Thoracic aorta (tissue), 2 donors: ENCODE results near the gene RPL36. TPM values are rescaled to one million over a fixed set of nuclear protein-coding genes. Genes with fewer than 3 reads are reported as not detected.
A peak's percentile ranks its signal among the peaks of the same experiment; 100 is the strongest.

Experiments used
- ATAC-seq: fragments of 150-250 bp; one replicate; pipeline ENCODE4 v1.8.0; 2017; ENCODE audit warnings: low read depth; ENCODE audit not compliant: insufficient number of reproducible peaks, low FRiP score
- DNase-seq: peaks from one replicate; pipeline ENCODE4 v3.0.0-alpha.2; 2020; ENCODE audit warnings: low spot score
- H3K27ac ChIP-seq, 2 donors: fragments of 200-600 bp; sonication (generic); 1 replicate in 1 of 2; 2 replicates in 1 of 2; pipeline ENCODE4 v1.5.1; 2016; ENCODE audit warnings: mild to moderate bottlenecking in 2 of 2, moderate library complexity in 2 of 2
- H3K27me3 ChIP-seq: fragments of 200-600 bp; sonication (generic); replicated peaks from 2 replicates; pipeline ENCODE4 v1.6.0; 2016; ENCODE audit warnings: mild to moderate bottlenecking; ENCODE audit not compliant: insufficient read depth
- H3K36me3 ChIP-seq: fragments of 200-600 bp; sonication (generic); one replicate; pipeline ENCODE4 v1.5.1; 2016
- H3K4me1 ChIP-seq, 2 donors: fragments of 200-600 bp; sonication (generic); 1 replicate in 1 of 2; 2 replicates in 1 of 2; pipeline versions ENCODE4 v1.5.1 to v1.6.0; 2016; ENCODE audit warnings: low read depth in 2 of 2, mild to moderate bottlenecking in 1 of 2; ENCODE audit not compliant: control insufficient read depth in 1 of 2
- H3K4me3 ChIP-seq: fragments of 200-600 bp; sonication (generic); 2 replicates; pipeline ENCODE4 v1.5.1; 2016; ENCODE audit warnings: mild to moderate bottlenecking
- H3K9me3 ChIP-seq: fragments of 200-600 bp; sonication (generic); 2 replicates; pipeline ENCODE4 v1.5.1; 2016
- total RNA-seq, 2 donors: library from RNA; depleted of rRNA; stranded (reverse); fragments of >200 nt; gene quantifications; one replicate each; pipeline versions ENCODE4 v1.1.0 to v1.2.3, GENCODE V29; 2016
- TF ChIP-seq, protein P1 (sequence below): fragments of 200-600 bp; sonication (generic); IDR thresholded peaks from one replicate; pipeline ENCODE4 v1.5.1; 2019; ENCODE audit warnings: antibody characterized with exemption

The RPL36 gene
- total RNA-seq, 2 donors from 2014 or later: 274 to 397 TPM

GRCh38 chr19:5665781-5666513, 24.1 kb upstream of the RPL36 start:
- Histone ChIP-seq H3K27ac (no peak overlapping the region), H3K4me1 (no peaks in the 10 kb centered on the region), H3K27me3 (no peaks in the 10 kb centered on the region), H3K4me3 (no peak overlapping the region), H3K9me3 (no peaks in the 10 kb centered on the region), H3K36me3 (peaks cover 79% of the 10 kb centered on the region)
- ATAC-seq: peak; percentile 33
- no peak for DNase-seq
- TF ChIP-seq, protein P1, sequence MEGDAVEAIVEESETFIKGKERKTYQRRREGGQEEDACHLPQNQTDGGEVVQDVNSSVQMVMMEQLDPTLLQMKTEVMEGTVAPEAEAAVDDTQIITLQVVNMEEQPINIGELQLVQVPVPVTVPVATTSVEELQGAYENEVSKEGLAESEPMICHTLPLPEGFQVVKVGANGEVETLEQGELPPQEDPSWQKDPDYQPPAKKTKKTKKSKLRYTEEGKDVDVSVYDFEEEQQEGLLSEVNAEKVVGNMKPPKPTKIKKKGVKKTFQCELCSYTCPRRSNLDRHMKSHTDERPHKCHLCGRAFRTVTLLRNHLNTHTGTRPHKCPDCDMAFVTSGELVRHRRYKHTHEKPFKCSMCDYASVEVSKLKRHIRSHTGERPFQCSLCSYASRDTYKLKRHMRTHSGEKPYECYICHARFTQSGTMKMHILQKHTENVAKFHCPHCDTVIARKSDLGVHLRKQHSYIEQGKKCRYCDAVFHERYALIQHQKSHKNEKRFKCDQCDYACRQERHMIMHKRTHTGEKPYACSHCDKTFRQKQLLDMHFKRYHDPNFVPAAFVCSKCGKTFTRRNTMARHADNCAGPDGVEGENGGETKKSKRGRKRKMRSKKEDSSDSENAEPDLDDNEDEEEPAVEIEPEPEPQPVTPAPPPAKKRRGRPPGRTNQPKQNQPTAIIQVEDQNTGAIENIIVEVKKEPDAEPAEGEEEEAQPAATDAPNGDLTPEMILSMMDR: no peak

DNA sequence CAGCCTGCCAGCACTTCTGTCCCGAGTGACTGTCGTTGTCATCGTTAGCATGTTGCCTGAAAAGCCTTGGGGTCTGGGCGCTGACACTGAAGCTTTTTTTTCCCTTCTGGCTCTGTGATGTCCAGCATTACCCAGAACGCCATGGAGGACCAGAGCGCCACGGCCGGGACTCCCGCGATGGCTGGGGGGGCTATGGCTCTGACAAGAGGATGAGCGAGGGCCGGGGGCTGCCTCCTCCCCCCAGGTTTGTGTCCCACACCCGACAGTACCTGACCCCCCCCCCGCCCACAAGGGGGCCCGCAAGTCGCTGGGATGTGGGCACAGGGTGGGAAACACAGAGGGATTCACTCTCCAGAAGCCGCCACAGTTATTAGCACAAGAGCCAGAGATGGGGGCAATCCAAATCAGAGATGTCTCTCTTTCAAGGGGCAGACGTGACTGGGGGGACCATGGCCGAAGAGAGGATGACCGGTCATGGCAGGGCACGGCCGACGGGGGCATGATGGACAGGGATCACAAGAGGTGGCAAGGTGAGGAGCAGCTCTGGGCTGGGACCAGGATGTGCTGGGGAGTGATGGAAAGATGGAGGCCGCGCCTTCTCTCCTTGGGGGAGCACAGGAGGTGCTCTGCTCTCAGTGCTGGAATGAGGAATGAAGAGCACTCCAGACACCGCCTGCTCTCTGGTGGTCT, 23.0 kb upstream of the RPL36 start:
- ATAC-seq (no peak), DNase-seq (no peak)
- H3K9me3 ChIP-seq: no peaks in the 10 kb centered on the region
- H3K27ac ChIP-seq: no peak overlapping the region
- TF ChIP-seq, protein P1: no peak
- no peak overlapping the region for H3K4me3 ChIP-seq
- H3K4me1 ChIP-seq: no peaks in the 10 kb centered on the region
- H3K27me3 ChIP-seq: no peaks in the 10 kb centered on the region
- peaks cover 68% of the 10 kb centered on the region for H3K36me3 ChIP-seq

- Histone ChIP-seq H3K9me3 (no peaks in the 10 kb centered on the region), H3K4me3 (no peak overlapping the region), H3K36me3 (peaks cover 60% of the 10 kb centered on the region), H3K4me1 (no peaks in the 10 kb centered on the region), H3K27me3 (no peaks in the 10 kb centered on the region), H3K27ac (no peak overlapping the region)
- TF ChIP-seq, protein P1: no peak
- ATAC-seq (no peak), DNase-seq (no peak)
Measured at GRCh38 chr19:5667751-5668271, 22.3 kb upstream of the RPL36 start.

DNA sequence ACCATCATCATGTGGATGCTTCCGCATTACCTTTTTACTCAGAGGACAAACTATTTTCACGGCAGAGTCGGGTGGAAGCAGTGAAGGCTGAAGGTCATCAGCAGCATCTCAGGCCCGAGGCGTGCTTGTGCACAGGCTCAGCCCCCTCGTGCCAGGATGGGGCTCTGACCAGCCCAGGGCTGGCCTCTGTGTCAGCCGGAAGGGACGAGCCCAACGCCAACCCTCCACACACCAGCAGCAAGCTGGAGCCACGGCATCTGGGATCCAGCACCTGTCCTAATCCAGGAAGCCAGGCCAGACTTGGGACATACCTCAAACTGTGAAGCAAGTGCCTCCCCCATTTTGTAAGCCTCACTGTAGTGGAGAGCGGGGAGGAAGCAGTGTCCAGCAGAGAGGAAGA, 20.9 kb upstream of the RPL36 start:
- ATAC-seq: no peak
- Histone ChIP-seq H3K4me1 (no peaks in the 10 kb centered on the region), H3K27ac (no peak overlapping the region), H3K9me3 (no peaks in the 10 kb centered on the region), H3K36me3 (peaks cover 46% of the 10 kb centered on the region), H3K27me3 (no peaks in the 10 kb centered on the region), H3K4me3 (no peak overlapping the region)
- DNase-seq: no peak
- TF ChIP-seq, protein P1: no peak

DNA sequence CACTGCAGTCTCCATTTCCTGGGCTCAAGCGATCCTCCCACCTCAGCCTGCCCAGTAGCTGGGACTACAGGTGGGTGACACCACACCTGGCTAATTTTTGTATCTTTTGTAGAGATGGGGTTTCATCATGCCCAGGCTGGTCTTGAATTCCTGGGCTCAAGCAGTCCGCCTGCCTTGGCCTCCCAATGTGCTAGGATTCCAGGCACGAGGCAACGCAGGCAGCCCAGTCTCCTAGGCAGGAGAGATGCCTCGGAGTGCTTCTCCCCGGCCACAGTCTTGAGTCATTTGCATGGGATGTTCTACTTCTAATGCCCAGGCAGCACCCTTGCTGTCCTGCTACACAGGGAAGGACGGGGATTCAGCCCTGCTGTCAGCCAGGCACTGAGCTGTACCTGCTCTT, 18.5 kb upstream of the RPL36 start:
- Histone ChIP-seq H3K4me1 (no peaks in the 10 kb centered on the region), H3K36me3 (peaks cover 29% of the 10 kb centered on the region), H3K27ac (no peak overlapping the region), H3K9me3 (no peaks in the 10 kb centered on the region), H3K27me3 (no peaks in the 10 kb centered on the region), H3K4me3 (no peak overlapping the region)
- ATAC-seq (no peak), DNase-seq (no peak)
- TF ChIP-seq, protein P1: no peak
